H1 (cell line): ENCODE data around the gene GATB. TPM values are rescaled to one million over a fixed set of nuclear protein-coding genes. Genes with fewer than 3 reads are reported as not detected.
"Not testable (repeated sequence)": the region's sequence is repeated elsewhere in the genome, so short reads cannot be mapped to it uniquely, and the experiment has no call there.

Experiments used
- CTCF ChIA-PET: fragments of 300-600 bp; sonication (Branson Sonifier 250); formaldehyde crosslinking; loops from one replicate; lab custom pipeline; 2021; ENCODE audit not compliant: partially characterized antibody; lab: Charles Lee
- POLR2A ChIA-PET: fragments of 300-600 bp; sonication (Branson Sonifier 250); formaldehyde crosslinking; loops from one replicate; lab custom pipeline; 2021; ENCODE audit warnings: inconsistent platforms; ENCODE audit not compliant: partially characterized antibody; lab: Charles Lee
- DNase-seq, 2 experiments: peaks; one replicate each; pipeline versions ENCODE4 v3.0.0 to v3.0.0-alpha.2; 2010 to 2022; ENCODE audit warnings: low spot score in 2 of 2, low read depth in 1 of 2, mixed read lengths in 1 of 2
- FAIRE-seq: peaks from 2 replicates; lab custom pipeline; 2011; peaks lifted over from hg19 to GRCh38; lab: Jason Lieb, UNC
- H2AFZ ChIP-seq: 2 replicates; pipeline ENCODE4 v1.8.1; 2012; ENCODE audit warnings: low read length, inconsistent platforms
- H2AK5ac ChIP-seq: 2 replicates; pipeline ENCODE4 v1.6.1; 2013; ENCODE audit warnings: low read depth, low read length
- H2BK120ac ChIP-seq: replicated peaks from 2 replicates; pipeline ENCODE3; 2013; ENCODE audit warnings: low read depth, low read length, inconsistent platforms
- H2BK12ac ChIP-seq: 2 replicates; pipeline ENCODE4 v1.6.1; 2013; ENCODE audit warnings: low read depth, low read length
- H2BK15ac ChIP-seq: 2 replicates; pipeline ENCODE4 v1.6.1; 2013; ENCODE audit warnings: low read length
- H2BK20ac ChIP-seq: 2 replicates; pipeline ENCODE4 v1.6.1; 2013; ENCODE audit warnings: low read length
- H2BK5ac ChIP-seq: 2 replicates; pipeline ENCODE4 v1.6.1; 2013; ENCODE audit warnings: low read depth, low read length
- H3K14ac ChIP-seq: 2 replicates; pipeline ENCODE4 v1.6.1; 2013; ENCODE audit warnings: inconsistent platforms; ENCODE audit not compliant: insufficient read length
- H3K18ac ChIP-seq: 2 replicates; pipeline ENCODE4 v1.6.1; 2013; ENCODE audit warnings: low read length; ENCODE audit errors: extremely low read depth
- H3K23ac ChIP-seq: 2 replicates; pipeline ENCODE4 v1.6.1; 2013; ENCODE audit warnings: inconsistent platforms; ENCODE audit not compliant: insufficient read length
- H3K23me2 ChIP-seq: 2 replicates; pipeline ENCODE4 v1.6.1; 2013; ENCODE audit warnings: low read depth, low read length
- H3K27ac ChIP-seq: 2 replicates; pipeline ENCODE4 v1.6.1; 2011; ENCODE audit warnings: low read depth, low read length, inconsistent platforms
- H3K27me3 ChIP-seq, 4 experiments: replicated peaks in 1 of 4; 1 replicate in 1 of 4; 2 replicates in 3 of 4; pipeline versions ENCODE4 v1.6.1 to v1.8.1; 2011 to 2013; ENCODE audit warnings: low read length in 3 of 4, mild to moderate bottlenecking in 3 of 4, inconsistent platforms in 2 of 4, mixed read lengths in 2 of 4, moderate library complexity in 1 of 4; ENCODE audit not compliant: control insufficient read depth in 3 of 4, insufficient read depth in 3 of 4; ENCODE audit errors: extremely low read depth in 1 of 4
- H3K36me3 ChIP-seq, 4 experiments: 2 replicates each; pipeline versions ENCODE4 v1.6.1 to v1.8.1; 2011 to 2013; ENCODE audit warnings: mild to moderate bottlenecking in 4 of 4, low read length in 3 of 4, moderate library complexity in 2 of 4, control low read depth in 1 of 4, inconsistent platforms in 1 of 4; ENCODE audit not compliant: insufficient read depth in 4 of 4, control insufficient read depth in 2 of 4
- H3K4ac ChIP-seq: replicated peaks from 2 replicates; pipeline ENCODE3; 2013; ENCODE audit warnings: low read length, low read depth, mixed read lengths, inconsistent platforms; ENCODE audit not compliant: insufficient read length
- H3K4me1 ChIP-seq, 4 experiments: replicated peaks in 1 of 4; 1 replicate in 1 of 4; 2 replicates in 3 of 4; pipeline versions ENCODE4 v1.6.1 to v1.8.1; 2011 to 2013; ENCODE audit warnings: low read length in 3 of 4, inconsistent platforms in 2 of 4, mixed read lengths in 1 of 4; ENCODE audit not compliant: insufficient read depth in 4 of 4, control insufficient read depth in 3 of 4
- H3K4me2 ChIP-seq, 2 experiments: 2 replicates each; pipeline versions ENCODE4 v1.6.1 to v1.8.1; 2011 to 2013; ENCODE audit warnings: low read depth in 2 of 2, low read length in 2 of 2, control low read depth in 1 of 2, inconsistent platforms in 1 of 2, mild to moderate bottlenecking in 1 of 2; ENCODE audit not compliant: insufficient read depth in 1 of 2
- H3K4me3 ChIP-seq, 4 experiments: fragments of 200-600, 300-600 bp in 1 of 4; sonication (generic), shearing (Covaris generic), sonication (Bioruptor Twin) in 1 of 4; 2 replicates each; pipeline versions ENCODE4 v1.5.1 to v1.8.1; 2011 to 2016; ENCODE audit warnings: low read length in 4 of 4, low read depth in 3 of 4, control low read depth in 2 of 4, inconsistent platforms in 2 of 4, mild to moderate bottlenecking in 2 of 4, mixed read lengths in 1 of 4, moderate library complexity in 1 of 4; ENCODE audit not compliant: insufficient read depth in 2 of 4; ENCODE audit errors: extremely low read depth in 1 of 4
- H3K56ac ChIP-seq: replicated peaks from 2 replicates; pipeline ENCODE3; 2013; ENCODE audit warnings: low read depth, mild to moderate bottlenecking, mixed read lengths, low read length, inconsistent platforms; ENCODE audit not compliant: insufficient read length
- H3K79me1 ChIP-seq: 2 replicates; pipeline ENCODE4 v1.6.1; 2013; ENCODE audit warnings: low read depth, low read length, control low read depth
- H3K79me2 ChIP-seq, 2 experiments: 2 replicates each; pipeline versions ENCODE4 v1.6.1 to v1.8.1; 2012 to 2013; ENCODE audit warnings: low read length in 2 of 2, mild to moderate bottlenecking in 2 of 2, inconsistent platforms in 1 of 2; ENCODE audit not compliant: insufficient read depth in 2 of 2, control insufficient read depth in 1 of 2
- H3K9ac ChIP-seq, 4 experiments: replicated peaks in 1 of 4; 1 replicate in 1 of 4; 2 replicates in 3 of 4; pipeline versions ENCODE4 v1.6.1 to v1.8.1; 2011 to 2013; ENCODE audit warnings: low read depth in 3 of 4, low read length in 3 of 4, control low read depth in 2 of 4, mild to moderate bottlenecking in 2 of 4, moderate library complexity in 2 of 4, inconsistent platforms in 1 of 4; ENCODE audit errors: extremely low read depth in 1 of 4
- H3K9me3 ChIP-seq, 2 experiments: 2 replicates each; pipeline versions ENCODE4 v1.6.1 to v1.8.1; 2012 to 2013; ENCODE audit warnings: mild to moderate bottlenecking in 2 of 2, moderate library complexity in 2 of 2, control low read depth in 1 of 2, inconsistent platforms in 1 of 2, low read depth in 1 of 2, low read length in 1 of 2, mixed read lengths in 1 of 2; ENCODE audit not compliant: insufficient read depth in 2 of 2
- H4K20me1 ChIP-seq, 2 experiments: replicated peaks in 1 of 2; 2 replicates each; pipeline versions ENCODE3 to v1.8.1; 2011 to 2013; ENCODE audit warnings: inconsistent platforms in 2 of 2, low read length in 2 of 2, mild to moderate bottlenecking in 1 of 2; ENCODE audit not compliant: insufficient read depth in 2 of 2, control insufficient read depth in 1 of 2
- H4K5ac ChIP-seq: 2 replicates; pipeline ENCODE4 v1.6.1; 2013; ENCODE audit warnings: low read length, low read depth, mixed read lengths, inconsistent platforms; ENCODE audit not compliant: insufficient read length
- H4K8ac ChIP-seq: 2 replicates; pipeline ENCODE4 v1.8.0; 2013; ENCODE audit warnings: mild to moderate bottlenecking, moderate library complexity, low read length, inconsistent platforms; ENCODE audit not compliant: insufficient read depth; ENCODE audit errors: extremely low read depth
- H4K91ac ChIP-seq: replicated peaks from 2 replicates; pipeline ENCODE3; 2013; ENCODE audit warnings: low read length, mixed read lengths, inconsistent platforms; ENCODE audit not compliant: insufficient read length
- WGBS, 2 experiments: shearing (Covaris generic) in 1 of 2; methylation state at CpG; one replicate each; pipeline versions ENCODE4 v1.1.6 to v1.1.7; 2013 to 2015; ENCODE audit warnings: low lambda C conversion rate in 2 of 2, mixed read lengths in 2 of 2, inconsistent platforms in 1 of 2, low coverage in 1 of 2, missing lambda C conversion rate in 1 of 2; ENCODE audit not compliant: insufficient replicate concordance in 2 of 2, insufficient coverage in 1 of 2, insufficient read length in 1 of 2; ENCODE audit errors: extremely low coverage in 1 of 2, missing lambda C conversion rate in 1 of 2; 5-methylcytosine and 5-hydroxymethylcytosine counted together
- polyA plus RNA-seq, 7 experiments: library from polyadenylated mRNA; depleted of rRNA in 3 of 7; stranded (reverse) in 5 of 7; unstranded in 2 of 7; fragments of >200 nt in 5 of 7; fragments of 200-250 nt in 2 of 7; gene quantifications; 1 replicate in 5 of 7; 2 replicates in 1 of 7; 4 replicates in 1 of 7; pipeline versions ENCODE4 v1.2.1 to v1.2.3, GENCODE V29; 2011 to 2013; ENCODE audit warnings: missing spikeins in 2 of 7, mixed read lengths in 2 of 7
- total RNA-seq: library from RNA; stranded (reverse); fragmentation: NEBNext Ultra II Directional; extraction: Animal tissue kit (Norgen Biotek cat#: 25700); gene quantifications from 2 replicates; pipeline ENCODE4 v1.2.1, GENCODE V29; 2021

Gene GATB
- total and polyA plus RNA-seq, 2 of the 8 experiments (the other 6 are each of a cell fraction or from before 2014, with no cell fraction given) = 15.3 to 18.0 TPM

DNA sequence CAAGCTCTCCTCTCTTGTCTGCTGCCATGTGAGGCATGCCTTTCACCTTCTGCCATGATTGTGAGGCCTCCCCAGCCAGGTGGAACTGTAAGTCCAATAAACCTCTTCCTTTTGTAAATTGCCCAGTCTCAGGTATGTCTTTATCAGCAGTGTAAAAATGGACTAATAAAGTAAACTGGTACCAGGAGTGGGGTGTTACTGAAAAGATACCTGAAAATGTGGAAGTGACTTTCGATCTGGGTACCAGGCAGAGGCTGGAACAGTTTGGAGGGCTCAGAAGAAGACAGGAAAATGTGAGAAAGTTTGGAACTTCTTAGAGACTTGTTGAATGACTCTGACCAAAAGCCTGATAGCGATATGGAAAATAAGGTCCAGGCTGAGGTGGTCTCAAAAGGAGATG lies 24.0 kb downstream of the GATB start:
- H3K4me2 ChIP-seq, H3K23me2 ChIP-seq, H3K23ac ChIP-seq, H3K4me1 ChIP-seq, DNase-seq, H2AK5ac ChIP-seq, H4K5ac ChIP-seq, H2AFZ ChIP-seq, H2BK120ac ChIP-seq, H3K4me3 ChIP-seq, FAIRE-seq, H3K56ac ChIP-seq, H2BK12ac ChIP-seq, H3K27me3 ChIP-seq, H4K91ac ChIP-seq, H2BK15ac ChIP-seq, H3K79me2 ChIP-seq, H2BK5ac ChIP-seq, H3K79me1 ChIP-seq, H3K18ac ChIP-seq, H4K8ac ChIP-seq, H3K14ac ChIP-seq, H4K20me1 ChIP-seq, H2BK20ac ChIP-seq, POLR2A ChIA-PET, H3K4ac ChIP-seq, H3K27ac ChIP-seq, H3K9ac ChIP-seq: not testable (repeated sequence)
- CTCF ChIA-PET = interaction anchor here (1.3 kb wide), 1 partner anchor 27 kb away, joined by 3 read pairs; no protein-coding TSS in a partner anchor
- WGBS, 2 experiments = 94% methylated on average over 2 of the region's 2 CpGs; no CpG with 5 or more reads in 1 of the 2 experiments
- peaks cover 0 to 18% (median 0%) of the 10 kb centered on the region in 4 experiments; a peak in 1 of 8 replicates for H3K36me3 ChIP-seq
- peaks cover 10 to 18% of the 10 kb centered on the region in 2 experiments for H3K9me3 ChIP-seq
